OCI-LY1 (cell line): ENCODE results near the gene HSD17B14.
A peak's percentile ranks its signal among the peaks of the same experiment; 100 is the strongest.

Source experiments
- H2AFZ ChIP-seq: fragments of 200-600 bp; sonication (generic), shearing (Covaris generic); 2 replicates; pipeline ENCODE4 v1.6.0; 2014; ENCODE audit warnings: antibody characterized with exemption, mild to moderate bottlenecking, low read length
- H3F3A ChIP-seq: fragments of 200-600 bp; sonication (generic), shearing (Covaris generic); 2 replicates; pipeline ENCODE4 v1.6.0; 2014; ENCODE audit warnings: mild to moderate bottlenecking, antibody characterized with exemption, low read length, moderate library complexity; ENCODE audit not compliant: insufficient read depth
- H3K27ac ChIP-seq: fragments of 200-600 bp; sonication (generic); 2 replicates; pipeline ENCODE4 v1.5.1; 2014; ENCODE audit warnings: low read length, mixed run types, mild to moderate bottlenecking, low read depth; ENCODE audit not compliant: poor library complexity, severe bottlenecking
- H3K27me3 ChIP-seq: fragments of 200-600 bp; sonication (generic); 2 replicates; pipeline ENCODE4 v1.6.0; 2014; ENCODE audit warnings: antibody characterized with exemption, mild to moderate bottlenecking, low read length, moderate library complexity; ENCODE audit not compliant: insufficient read depth
- H3K36me3 ChIP-seq: fragments of 200-600 bp; sonication (generic); 2 replicates; pipeline ENCODE4 v1.6.1; 2014; ENCODE audit warnings: mild to moderate bottlenecking, antibody characterized with exemption, low read length, moderate library complexity, mixed read lengths; ENCODE audit not compliant: insufficient read depth
- H3K4me1 ChIP-seq: fragments of 200-600 bp; sonication (generic); 2 replicates; pipeline ENCODE4 v1.5.1; 2014; ENCODE audit warnings: mild to moderate bottlenecking, low read length, moderate library complexity; ENCODE audit not compliant: insufficient read depth, severe bottlenecking
- H3K4me2 ChIP-seq: fragments of 200-600 bp; sonication (generic), shearing (Covaris generic); 2 replicates; pipeline ENCODE4 v1.6.1; 2014; ENCODE audit warnings: low read length
- H3K4me3 ChIP-seq: fragments of 200-600 bp; sonication (generic); 2 replicates; pipeline ENCODE4 v1.5.1; 2014; ENCODE audit warnings: low read length, low read depth, mild to moderate bottlenecking, mixed read lengths; ENCODE audit not compliant: poor library complexity, severe bottlenecking
- H3K79me2 ChIP-seq: fragments of 200-600 bp; shearing (Covaris generic); 2 replicates; pipeline ENCODE4 v1.6.1; 2016; ENCODE audit warnings: mixed run types, low read length, mixed read lengths; ENCODE audit not compliant: insufficient read depth
- H3K9ac ChIP-seq: fragments of 200-600 bp; sonication (generic), shearing (Covaris generic); 2 replicates; pipeline ENCODE4 v1.6.1; 2014; ENCODE audit warnings: mild to moderate bottlenecking, low read length, mixed read lengths
- H3K9me2 ChIP-seq: fragments of 200-600 bp; sonication (generic), shearing (Covaris generic); 2 replicates; pipeline ENCODE4 v1.6.1; 2014; ENCODE audit warnings: low read depth, mild to moderate bottlenecking, low read length, mixed read lengths
- H3K9me3 ChIP-seq: fragments of 200-600 bp; shearing (Covaris generic); 2 replicates; pipeline ENCODE4 v1.6.1; 2014; ENCODE audit warnings: low read length, mixed read lengths
- H4K20me1 ChIP-seq: fragments of 200-600 bp; sonication (generic), shearing (Covaris generic); 2 replicates; pipeline ENCODE4 v1.6.0; 2016; ENCODE audit warnings: mild to moderate bottlenecking, low read length; ENCODE audit not compliant: insufficient read depth
- EZH2 ChIP-seq: fragments of 200-600 bp; sonication (generic), shearing (Covaris generic); IDR thresholded peaks from 2 replicates; pipeline ENCODE4 v1.8.0; 2017; ENCODE audit warnings: borderline replicate concordance, mixed run types, mild to moderate bottlenecking, antibody characterized with exemption, low read length, moderate library complexity, mixed read lengths
- TF ChIP-seq, protein P1 (sequence below): fragments of 200-600 bp; sonication (generic), shearing (Covaris generic); IDR thresholded peaks from 2 replicates; pipeline ENCODE4 v1.5.1; 2017; ENCODE audit warnings: mild to moderate bottlenecking, antibody characterized with exemption, low read length, moderate library complexity, mixed read lengths

HSD17B14 gene

DNA sequence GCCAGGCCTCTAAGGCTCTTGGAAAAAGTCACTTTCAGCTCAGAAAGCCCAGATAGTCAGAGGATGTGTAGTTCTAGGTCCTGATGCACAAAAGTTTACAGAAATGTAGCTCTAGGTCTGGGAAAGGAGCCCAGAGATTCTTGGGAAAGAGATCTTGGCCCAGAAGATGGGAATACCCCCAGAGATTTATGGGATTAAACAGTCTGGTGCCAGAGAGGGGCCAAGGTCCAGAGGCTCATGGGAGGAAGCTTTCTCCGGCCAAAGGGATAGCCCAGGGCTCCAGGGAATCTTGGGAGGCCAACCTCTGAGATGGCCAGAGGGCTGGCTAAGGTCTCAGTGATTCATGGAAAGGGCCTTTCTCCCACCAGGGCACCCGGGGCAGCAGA, 40.6 kb downstream of the HSD17B14 start:
- H3K36me3 ChIP-seq, result no peaks in the 10 kb centered on the region
- no peak overlapping the region for H3K27ac ChIP-seq
- TF ChIP-seq, protein P1, sequence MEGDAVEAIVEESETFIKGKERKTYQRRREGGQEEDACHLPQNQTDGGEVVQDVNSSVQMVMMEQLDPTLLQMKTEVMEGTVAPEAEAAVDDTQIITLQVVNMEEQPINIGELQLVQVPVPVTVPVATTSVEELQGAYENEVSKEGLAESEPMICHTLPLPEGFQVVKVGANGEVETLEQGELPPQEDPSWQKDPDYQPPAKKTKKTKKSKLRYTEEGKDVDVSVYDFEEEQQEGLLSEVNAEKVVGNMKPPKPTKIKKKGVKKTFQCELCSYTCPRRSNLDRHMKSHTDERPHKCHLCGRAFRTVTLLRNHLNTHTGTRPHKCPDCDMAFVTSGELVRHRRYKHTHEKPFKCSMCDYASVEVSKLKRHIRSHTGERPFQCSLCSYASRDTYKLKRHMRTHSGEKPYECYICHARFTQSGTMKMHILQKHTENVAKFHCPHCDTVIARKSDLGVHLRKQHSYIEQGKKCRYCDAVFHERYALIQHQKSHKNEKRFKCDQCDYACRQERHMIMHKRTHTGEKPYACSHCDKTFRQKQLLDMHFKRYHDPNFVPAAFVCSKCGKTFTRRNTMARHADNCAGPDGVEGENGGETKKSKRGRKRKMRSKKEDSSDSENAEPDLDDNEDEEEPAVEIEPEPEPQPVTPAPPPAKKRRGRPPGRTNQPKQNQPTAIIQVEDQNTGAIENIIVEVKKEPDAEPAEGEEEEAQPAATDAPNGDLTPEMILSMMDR, result no peak
- TF ChIP-seq EZH2, result no peak
- H3K27me3 ChIP-seq, result peaks cover 5% of the 10 kb centered on the region; the same call in 1 of the 2 replicates
- H3K4me2 ChIP-seq, result peak overlapping the region; percentile 75; the same call in 1 of the 2 replicates
- no peak overlapping the region for H2AFZ ChIP-seq
- H3K4me1 ChIP-seq, result peaks cover 3% of the 10 kb centered on the region
- peak overlapping the region; percentile 62 for H3K4me3 ChIP-seq
- no peaks in the 10 kb centered on the region; the same call in 1 of the 2 replicates for H3F3A ChIP-seq
- H4K20me1 ChIP-seq, result no peaks in the 10 kb centered on the region
- no peaks in the 10 kb centered on the region for H3K9me2 ChIP-seq
- no peak overlapping the region for H3K9ac ChIP-seq
- no peaks in the 10 kb centered on the region for H3K9me3 ChIP-seq
- no peaks in the 10 kb centered on the region for H3K79me2 ChIP-seq

- Histone ChIP-seq H3K27me3 (peaks cover 5% of the 10 kb centered on the region; the same call in 1 of the 2 replicates), H3K4me3 (peak overlapping the region; percentile 62), H3K36me3 (no peaks in the 10 kb centered on the region), H3K9me2 (no peaks in the 10 kb centered on the region), H3K4me2 (peak overlapping the region; percentile 75), H2AFZ (no peak overlapping the region), H3K79me2 (no peaks in the 10 kb centered on the region), H3K9ac (peak overlapping the region; percentile 24; the same call in 1 of the 2 replicates), H3F3A (no peaks in the 10 kb centered on the region; the same call in 1 of the 2 replicates), H3K4me1 (peaks cover 3% of the 10 kb centered on the region), H3K9me3 (no peaks in the 10 kb centered on the region), H3K27ac (no peak overlapping the region), H4K20me1 (no peaks in the 10 kb centered on the region)
- TF ChIP-seq, protein P1, result peak; percentile 99
- no peak for TF ChIP-seq EZH2
These were observed 41.1 kb downstream of the HSD17B14 start for GRCh38 chr19:48795055-48795684.

DNA sequence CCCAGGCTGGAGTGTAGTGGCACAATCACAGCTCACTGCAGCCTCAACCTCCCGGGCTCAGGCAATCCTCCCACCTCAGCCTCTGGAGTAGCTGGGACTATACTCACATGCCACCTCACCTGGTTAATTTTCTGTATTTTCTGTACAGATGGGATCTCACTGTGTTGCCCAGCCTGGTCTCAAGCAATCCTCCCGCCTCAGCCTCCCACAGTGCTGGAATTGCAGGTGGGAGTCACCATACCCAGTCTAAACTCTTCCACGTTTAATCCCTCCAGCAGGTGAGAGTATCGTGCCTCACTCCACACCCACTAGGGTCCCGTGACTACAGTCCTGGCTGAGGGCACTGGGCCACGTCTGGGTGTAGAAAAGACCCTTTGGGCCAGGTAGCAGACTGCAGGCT, 42.0 kb downstream of the HSD17B14 start:
- H4K20me1 ChIP-seq, result no peaks in the 10 kb centered on the region
- no peaks in the 10 kb centered on the region; the same call in 1 of the 2 replicates for H3F3A ChIP-seq
- no peaks in the 10 kb centered on the region for H3K36me3 ChIP-seq
- H3K27me3 ChIP-seq, result peaks cover 5% of the 10 kb centered on the region; the same call in 1 of the 2 replicates
- no peak overlapping the region for H2AFZ ChIP-seq
- no peak overlapping the region for H3K4me2 ChIP-seq
- H3K4me1 ChIP-seq, result peaks cover 3% of the 10 kb centered on the region
- TF ChIP-seq, protein P1, result no peak
- no peak for TF ChIP-seq EZH2
- H3K4me3 ChIP-seq, result no peak overlapping the region
- H3K9ac ChIP-seq, result no peak overlapping the region
- no peak overlapping the region for H3K27ac ChIP-seq
- H3K9me2 ChIP-seq, result no peaks in the 10 kb centered on the region
- no peaks in the 10 kb centered on the region for H3K9me3 ChIP-seq
- no peaks in the 10 kb centered on the region for H3K79me2 ChIP-seq
